NCI-H1048 (cell line): ENCODE results near the gene LARP4B.
"Not testable (repeated sequence)": the region's sequence is repeated elsewhere in the genome, so short reads cannot be mapped to it uniquely, and the experiment has no call there.

Experiments used
- DNase-seq: peaks from one replicate; lab custom pipeline; 2025; lab: John Stamatoyannopoulos, UW

The LARP4B gene

GRCh38 chr10:786633-787474 lies 144.7 kb downstream of the LARP4B start:
- no peak for DNase-seq

DNA sequence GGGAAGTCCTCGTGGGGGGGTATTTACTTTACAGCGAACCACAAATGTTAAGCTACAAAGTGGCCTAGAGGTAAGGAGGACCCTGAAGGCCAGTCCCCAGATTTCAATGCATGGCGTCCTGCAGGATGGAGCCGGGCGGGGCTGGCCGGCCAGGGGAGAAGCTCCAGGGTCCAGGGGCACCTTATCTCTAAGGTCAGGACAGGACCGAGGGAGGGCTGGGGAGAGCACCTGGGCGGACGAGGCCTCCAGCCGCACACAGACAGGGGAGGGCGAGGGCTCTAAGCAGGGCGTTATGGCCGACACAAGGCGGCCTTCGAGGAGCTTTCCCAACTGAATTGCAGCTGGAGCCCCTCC lies 145.7 kb downstream of the LARP4B start:
- DNase-seq: no peak

GRCh38 chr10:785089-785860 lies 146.2 kb downstream of the LARP4B start:
- DNase-seq: no peak

DNA sequence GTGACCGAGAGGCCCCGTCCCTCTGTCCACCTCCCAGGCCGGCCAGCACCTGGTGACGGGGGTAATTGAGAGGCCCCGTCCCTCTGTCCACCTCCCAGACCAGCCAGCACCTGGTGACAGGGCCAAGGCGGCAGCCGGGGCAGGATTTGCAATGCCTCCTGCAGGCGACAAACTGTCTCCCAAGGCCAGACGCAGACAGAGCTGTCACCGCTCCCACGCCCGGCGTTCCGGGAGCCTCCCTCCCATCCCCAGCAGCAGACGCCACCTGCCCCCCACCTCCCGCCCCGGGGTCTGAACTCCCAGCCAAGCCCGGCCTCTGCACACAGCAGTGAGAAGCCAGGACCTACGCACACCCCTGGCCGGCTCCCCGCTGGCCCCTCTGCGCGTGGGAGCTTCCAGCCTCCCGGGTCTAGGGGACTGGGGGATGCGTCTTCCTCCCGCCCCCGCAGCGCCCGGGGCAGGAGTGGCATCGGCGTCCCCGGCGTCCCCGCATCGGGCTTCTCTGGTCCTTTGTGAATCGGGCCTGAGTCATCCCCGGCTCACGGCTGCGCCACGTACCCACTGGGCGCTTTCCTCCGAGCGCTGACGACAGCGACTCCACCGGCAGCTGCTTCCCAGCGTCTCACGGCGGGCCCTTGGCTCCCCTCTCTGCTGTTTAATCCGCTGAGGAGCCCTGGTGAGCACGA lies 147.0 kb downstream of the LARP4B start:
- no peak for DNase-seq

- DNase-seq: no peak
Observed at GRCh38 chr10:782751-783648, 148.5 kb downstream of the LARP4B start.

GRCh38 chr10:780536-781524 lies 150.7 kb downstream of the LARP4B start:
- DNase-seq: no peak

DNA sequence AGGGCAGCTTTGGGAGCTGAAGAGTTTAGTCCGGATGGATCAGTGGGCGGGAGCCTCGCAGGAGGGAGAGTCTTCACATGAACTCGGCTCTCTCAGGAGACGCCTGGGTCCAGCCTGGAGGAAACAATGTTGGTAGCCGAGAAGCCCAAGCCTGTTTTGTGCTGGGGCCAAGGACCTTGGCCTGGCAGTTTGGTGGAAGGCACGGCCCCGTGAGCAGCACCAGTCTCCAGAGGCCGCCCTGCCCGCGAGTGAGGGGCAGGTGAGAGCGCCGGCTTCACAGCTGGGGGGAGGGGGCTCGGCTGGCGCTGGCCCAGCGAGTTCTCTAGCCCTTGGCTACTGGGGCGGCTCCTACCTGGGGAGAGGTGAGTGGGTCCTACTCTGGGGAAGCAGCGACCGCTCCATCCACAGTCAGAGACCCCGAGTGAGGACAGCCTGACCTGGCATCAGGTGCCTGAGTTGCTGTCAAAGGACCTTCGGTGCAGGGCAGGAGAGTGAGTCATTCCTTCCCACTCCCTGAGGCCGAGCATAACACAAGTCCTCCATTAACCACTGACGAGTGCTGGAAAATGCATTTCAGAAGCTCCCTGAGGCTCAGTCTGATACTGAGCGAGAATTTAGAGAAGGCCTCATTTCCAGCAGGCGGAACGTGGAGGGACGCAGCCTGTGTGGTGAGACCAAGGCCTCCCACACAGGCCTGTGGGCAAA lies 152.7 kb downstream of the LARP4B start:
- no peak for DNase-seq

GRCh38 chr10:777913-778479 lies 153.5 kb downstream of the LARP4B start:
- DNase-seq: no peak

GRCh38 chr10:776772-777171 lies 154.7 kb downstream of the LARP4B start:
- no peak for DNase-seq

DNA sequence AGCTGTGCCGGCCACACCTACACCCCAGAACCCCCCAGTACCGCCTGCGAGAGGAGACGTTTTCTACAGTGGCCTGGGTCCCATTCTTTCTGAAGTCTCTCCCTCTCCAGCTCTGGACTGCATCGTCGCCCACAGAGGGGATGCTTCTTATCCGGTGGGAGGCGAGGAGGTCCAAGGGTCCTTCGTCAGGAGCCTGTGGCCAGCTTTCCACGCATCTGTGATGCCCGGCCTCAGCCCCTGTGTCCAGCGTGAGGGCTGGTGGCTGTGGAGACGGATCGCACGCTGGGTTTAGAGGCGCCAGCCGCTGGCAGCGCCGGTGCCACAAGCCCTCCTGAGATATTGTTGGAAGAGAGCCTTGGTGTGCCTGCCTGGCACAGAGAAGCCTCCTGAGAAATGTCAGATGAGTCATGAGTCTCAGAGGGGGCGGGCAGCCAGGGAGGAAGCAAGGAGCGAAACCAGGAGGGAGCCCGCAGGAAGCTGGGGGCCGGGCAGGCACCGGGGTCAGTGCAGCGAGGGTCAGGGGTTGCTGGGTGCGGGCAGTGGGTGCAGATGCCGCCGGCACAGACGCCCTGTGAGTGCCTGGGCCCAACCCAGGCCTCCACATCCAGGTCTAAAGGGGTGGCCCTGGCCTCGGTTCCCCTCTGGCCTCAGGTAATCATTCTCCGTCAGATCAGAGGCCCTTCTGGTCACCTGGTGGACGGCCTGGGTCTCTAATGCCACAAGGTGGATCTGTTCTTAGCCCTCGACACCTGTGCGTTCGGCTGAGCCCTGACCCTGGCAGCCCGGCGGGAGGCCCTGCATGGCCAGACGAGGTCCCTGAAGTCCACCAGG lies 156.0 kb downstream of the LARP4B start:
- DNase-seq: no peak

GRCh38 chr10:774661-775244 lies 156.8 kb downstream of the LARP4B start:
- DNase-seq: no peak

- DNase-seq: no peak
Observed at GRCh38 chr10:774223-774622, 157.3 kb downstream of the LARP4B start.

DNA sequence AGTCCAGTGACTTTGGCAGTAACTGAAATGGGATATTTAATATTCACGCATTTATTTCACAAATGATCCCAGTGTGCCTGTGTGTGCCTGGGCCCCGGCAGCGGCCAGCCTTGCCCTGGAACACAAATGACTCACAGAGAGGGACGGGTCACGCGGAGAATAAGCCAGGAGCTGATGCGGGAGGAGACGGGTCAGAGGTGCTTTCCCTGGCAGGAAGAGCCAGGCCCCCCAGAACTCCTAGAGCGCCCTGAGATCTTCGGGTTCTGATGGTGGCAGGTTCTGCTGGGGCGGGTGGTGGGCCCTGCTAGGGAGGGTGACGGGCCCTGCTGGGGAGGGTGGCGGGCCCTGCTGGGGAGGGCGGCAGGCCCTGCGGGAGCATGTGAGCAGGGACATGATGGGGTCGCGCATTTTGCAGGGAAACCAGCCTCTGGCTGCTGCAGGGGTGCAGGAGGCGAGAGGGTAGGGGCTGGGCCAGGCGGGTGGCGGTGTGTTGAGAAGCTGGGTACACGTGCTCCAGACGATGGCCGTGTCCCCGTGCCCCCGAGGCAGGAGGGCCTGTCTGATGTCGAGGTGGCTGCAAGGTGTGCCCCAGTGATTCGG lies 157.8 kb downstream of the LARP4B start:
- DNase-seq: no peak

DNA sequence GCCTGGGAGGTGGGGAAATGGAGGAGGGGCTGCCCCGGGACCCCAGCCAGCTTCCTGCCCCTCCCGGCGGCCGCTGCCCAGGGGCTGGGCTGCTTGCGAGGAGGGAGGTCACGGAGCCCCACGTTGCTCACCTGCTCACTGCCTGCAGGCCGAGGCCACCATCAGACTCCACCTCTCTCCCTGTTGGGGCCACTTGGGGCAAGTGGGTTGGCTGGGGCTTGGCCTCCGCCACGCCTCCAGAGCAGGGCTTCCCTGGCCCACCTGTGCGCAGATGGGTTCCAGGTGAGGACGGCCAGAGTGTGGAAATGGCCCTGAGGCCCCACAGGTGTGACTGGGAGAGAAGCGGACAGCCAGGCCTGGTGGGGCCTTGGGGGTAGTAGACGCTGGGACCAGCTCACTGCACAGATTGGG lies 159.3 kb downstream of the LARP4B start:
- no peak for DNase-seq

DNA sequence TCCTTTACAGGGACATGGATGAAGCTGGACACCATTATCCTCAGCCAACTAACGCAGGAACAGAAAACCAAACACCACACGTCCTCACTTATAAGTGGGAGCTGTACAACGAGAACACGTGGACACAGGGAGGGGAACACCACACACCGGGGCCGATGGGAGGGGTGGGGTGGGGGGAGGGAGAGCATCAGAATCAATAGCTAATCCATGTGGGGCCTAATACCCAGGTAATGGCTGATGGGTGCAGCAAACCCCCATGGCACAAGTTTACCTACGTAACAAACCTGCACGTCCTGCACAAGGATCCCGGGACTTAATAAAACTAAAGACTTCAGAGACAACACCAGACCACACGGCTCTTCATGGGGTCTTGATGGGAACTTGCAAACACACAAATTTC lies 159.9 kb downstream of the LARP4B start:
- no peak for DNase-seq

- no peak for DNase-seq
Observed at GRCh38 chr10:770975-771374, 160.5 kb downstream of the LARP4B start.

- DNase-seq: not testable (repeated sequence)
Observed at GRCh38 chr10:770048-770712, 161.3 kb downstream of the LARP4B start.
